ENCODE results near the gene KRTAP10-12.
A peak's percentile ranks its signal among the peaks of the same experiment; 100 is the strongest.

Gene KRTAP10-12

GRCh38 chr21:44734841-44735240 lies 37.9 kb downstream of the KRTAP10-12 start:
- no peak for DNase-seq

GRCh38 chr21:44735821-44736220 lies 38.8 kb downstream of the KRTAP10-12 start:
- DNase-seq, result no peak

DNA sequence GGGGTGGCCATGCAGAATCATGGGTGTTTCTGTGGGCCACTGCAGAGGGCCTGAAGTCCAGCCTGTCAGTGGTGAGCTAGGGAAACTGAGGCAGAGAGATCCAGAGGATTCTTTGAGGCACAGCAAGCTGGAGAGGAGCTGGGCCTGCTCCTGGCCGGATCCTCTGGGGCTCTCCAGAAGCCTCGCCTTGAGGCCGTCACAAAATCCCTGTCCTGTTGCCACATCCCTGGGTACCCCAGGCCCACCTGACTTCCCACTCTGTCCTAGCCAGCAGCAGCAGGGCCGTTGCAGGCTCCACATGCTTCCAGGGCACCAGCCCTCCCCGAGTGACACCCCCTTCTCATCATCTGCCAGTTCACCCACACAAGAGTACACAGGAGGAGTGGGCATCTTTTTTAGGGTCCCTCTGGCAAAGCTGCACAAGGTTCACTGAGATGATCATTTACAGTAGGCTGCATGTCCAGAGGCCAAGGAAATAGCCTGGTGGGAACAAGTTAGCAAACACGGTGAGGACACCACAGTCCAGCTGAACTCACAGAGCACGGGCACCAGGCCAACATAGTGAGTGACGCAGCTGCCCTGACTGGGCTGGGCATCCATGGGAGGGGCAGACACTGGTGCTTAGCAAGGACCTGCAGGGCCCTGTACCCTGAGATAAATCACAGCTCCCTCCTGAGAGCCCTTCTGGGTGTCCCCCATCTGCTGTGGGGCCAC lies 39.5 kb downstream of the KRTAP10-12 start:
- DNase-seq, result peak; percentile 66

GRCh38 chr21:44737706-44738354 lies 40.9 kb downstream of the KRTAP10-12 start:
- peak; percentile 24 for DNase-seq

DNA sequence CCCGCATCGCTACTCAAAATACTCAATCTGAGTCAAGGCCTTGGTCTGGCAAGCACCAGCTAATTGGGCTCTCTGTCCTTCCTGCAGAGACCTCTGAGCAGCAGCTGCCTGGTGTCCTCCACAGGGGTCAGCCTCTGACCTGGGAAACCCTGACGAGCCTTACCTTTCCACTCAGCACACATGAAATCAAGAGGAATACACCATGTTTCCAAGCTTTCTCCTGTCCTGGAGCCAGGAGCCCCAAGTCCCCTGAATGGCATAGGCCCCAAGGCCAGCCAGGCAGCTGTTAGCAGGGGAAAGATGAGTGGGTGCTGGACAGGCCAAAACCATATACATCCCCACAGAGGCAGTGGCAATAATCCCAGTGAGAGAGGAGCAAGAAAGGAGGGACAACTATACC lies 41.6 kb downstream of the KRTAP10-12 start:
- no peak for DNase-seq

- DNase-seq, result no peak
These were observed 42.3 kb downstream of the KRTAP10-12 start for GRCh38 chr21:44739316-44739715.

DNA sequence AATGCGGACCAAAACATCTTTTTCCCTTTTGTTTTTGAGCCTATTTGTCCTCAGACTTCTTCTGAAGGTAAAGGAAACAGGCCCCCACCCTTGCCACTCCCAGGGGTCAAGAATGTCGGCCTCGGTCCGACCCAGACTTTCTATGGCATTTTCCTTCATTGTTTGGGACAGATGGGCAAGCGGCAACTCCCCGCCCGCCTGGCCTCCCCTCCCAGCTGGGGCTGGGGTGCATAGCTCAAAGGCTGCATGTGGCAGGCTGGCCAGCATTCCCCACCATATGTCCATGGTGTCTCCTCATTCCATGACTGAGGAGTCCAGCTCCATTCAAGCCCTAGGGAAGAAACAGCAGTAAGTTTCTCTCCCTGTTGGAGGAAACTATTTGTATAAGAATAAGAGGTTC lies 43.8 kb downstream of the KRTAP10-12 start:
- DNase-seq, result no peak

- no peak for DNase-seq
These were observed 44.9 kb downstream of the KRTAP10-12 start for GRCh38 chr21:44741921-44742320.

- peak; percentile 79 for DNase-seq
These were observed 45.6 kb downstream of the KRTAP10-12 start for GRCh38 chr21:44742418-44743153.
